Neural progenitor cell (in vitro differentiated cells): ENCODE data around the gene CTAG2. TPM values are rescaled to one million over a fixed set of nuclear protein-coding genes. Genes with fewer than 3 reads are reported as not detected.

ENCODE experiments used
- DNase-seq: peaks from one replicate; pipeline ENCODE4 v3.0.0-alpha.2; 2016; ENCODE audit warnings: low spot score
- H2AFZ ChIP-seq: fragments of 200-600 bp; sonication (generic); replicated peaks from 2 replicates; pipeline ENCODE4 v1.6.1; 2016; ENCODE audit warnings: antibody characterized with exemption
- H3F3A ChIP-seq: fragments of 200-600 bp; sonication (generic); 2 replicates; pipeline ENCODE4 v1.6.1; 2016; ENCODE audit warnings: antibody characterized with exemption, low read depth
- H3K27ac ChIP-seq: fragments of 200-600 bp; sonication (generic); 2 replicates; pipeline ENCODE4 v1.5.1; 2016; ENCODE audit warnings: mild to moderate bottlenecking
- H3K27me3 ChIP-seq: fragments of 200-600 bp; sonication (generic); 2 replicates; pipeline ENCODE4 v1.6.1; 2016; ENCODE audit warnings: mild to moderate bottlenecking, moderate library complexity
- H3K36me3 ChIP-seq: fragments of 200-600 bp; sonication (generic); 2 replicates; pipeline ENCODE4 v1.5.1; 2016
- H3K4me1 ChIP-seq: fragments of 200-600 bp; sonication (generic); 2 replicates; pipeline ENCODE4 v1.6.1; 2016; ENCODE audit warnings: mixed run types
- H3K4me2 ChIP-seq: fragments of 200-600 bp; sonication (generic); 2 replicates; pipeline ENCODE4 v1.6.1; 2016
- H3K4me3 ChIP-seq: fragments of 200-600 bp; sonication (generic); 2 replicates; pipeline ENCODE4 v1.5.1; 2016
- H3K79me2 ChIP-seq: fragments of 200-600 bp; sonication (generic); 2 replicates; pipeline ENCODE4 v1.6.1; 2016; ENCODE audit warnings: low read depth
- H3K9ac ChIP-seq: fragments of 200-600 bp; sonication (generic); 2 replicates; pipeline ENCODE4 v1.6.1; 2016
- H3K9me3 ChIP-seq: fragments of 200-600 bp; sonication (generic); 2 replicates; pipeline ENCODE4 v1.5.1; 2016; ENCODE audit warnings: low read depth
- H4K20me1 ChIP-seq: fragments of 200-600 bp; sonication (generic); 2 replicates; pipeline ENCODE4 v1.6.1; 2016; ENCODE audit warnings: low read depth
- H3K27ac Mint-ChIP-seq: 3 replicates; pipeline ENCODE4 v1.8.0; 2021; ENCODE audit warnings: mixed read lengths
- H3K27me3 Mint-ChIP-seq: 2 replicates; pipeline ENCODE4 v1.8.0; 2022; ENCODE audit warnings: low read depth, mild to moderate bottlenecking, inconsistent platforms, moderate library complexity, mixed read lengths; ENCODE audit not compliant: insufficient read depth
- H3K36me3 Mint-ChIP-seq: 3 replicates; pipeline ENCODE4 v1.8.0; 2021; ENCODE audit warnings: mixed read lengths
- H3K4me1 Mint-ChIP-seq: 3 replicates; pipeline ENCODE4 v1.8.0; 2021; ENCODE audit warnings: mixed read lengths
- H3K4me3 Mint-ChIP-seq: 3 replicates; pipeline ENCODE4 v1.8.0; 2021; ENCODE audit warnings: mild to moderate bottlenecking, moderate library complexity, mixed read lengths
- H3K9me3 Mint-ChIP-seq: 3 replicates; pipeline ENCODE4 v1.8.0; 2020; ENCODE audit warnings: mixed read lengths
- EZH2 ChIP-seq: fragments of 200-600 bp; sonication (generic); IDR thresholded peaks from 2 replicates; pipeline ENCODE4 v1.6.1; 2017; ENCODE audit warnings: antibody characterized with exemption, mild to moderate bottlenecking, moderate library complexity
- EZH2phosphoT487 ChIP-seq: fragments of 200-600 bp; sonication (generic); IDR thresholded peaks from 2 replicates; pipeline ENCODE4 v1.6.1; 2017; ENCODE audit warnings: antibody characterized with exemption
- total RNA-seq: library from RNA; depleted of rRNA; stranded (reverse); fragments of >200 nt; gene quantifications from 2 replicates; pipeline ENCODE4 v1.2.3, GENCODE V29; 2015; ENCODE audit warnings: low replicate concordance
- TF ChIP-seq, protein P1 (sequence below): fragments of 200-600 bp; sonication (generic); IDR thresholded peaks from 2 replicates; pipeline ENCODE4 v1.5.1; 2017; ENCODE audit warnings: antibody characterized with exemption, mild to moderate bottlenecking

Gene CTAG2
- total RNA-seq, 1 donor from 2014 or later: not detected

- Histone ChIP-seq H3K79me2 (no peaks in the 10 kb centered on the region), H3K27me3 (no peaks in the 10 kb centered on the region), H3K4me1 (no peaks in the 10 kb centered on the region), H3K9me3 (no peaks in the 10 kb centered on the region), H3K4me3 (no peak overlapping the region), H2AFZ (no peak overlapping the region), H3K27ac (no peak overlapping the region), H3K9ac (no peak overlapping the region), H3F3A (no peaks in the 10 kb centered on the region), H3K4me2 (no peak overlapping the region), H4K20me1 (no peaks in the 10 kb centered on the region), H3K36me3 (no peaks in the 10 kb centered on the region)
- Mint-ChIP-seq H3K36me3 (no peaks in the 10 kb centered on the region), H3K4me1 (no peaks in the 10 kb centered on the region), H3K27me3 (peaks cover 2% of the 10 kb centered on the region), H3K9me3 (peaks cover 22% of the 10 kb centered on the region), H3K27ac (no peak overlapping the region), H3K4me3 (no peak overlapping the region)
- TF ChIP-seq EZH2phosphoT487: no peak
- no peak for TF ChIP-seq EZH2
- TF ChIP-seq, protein P1, sequence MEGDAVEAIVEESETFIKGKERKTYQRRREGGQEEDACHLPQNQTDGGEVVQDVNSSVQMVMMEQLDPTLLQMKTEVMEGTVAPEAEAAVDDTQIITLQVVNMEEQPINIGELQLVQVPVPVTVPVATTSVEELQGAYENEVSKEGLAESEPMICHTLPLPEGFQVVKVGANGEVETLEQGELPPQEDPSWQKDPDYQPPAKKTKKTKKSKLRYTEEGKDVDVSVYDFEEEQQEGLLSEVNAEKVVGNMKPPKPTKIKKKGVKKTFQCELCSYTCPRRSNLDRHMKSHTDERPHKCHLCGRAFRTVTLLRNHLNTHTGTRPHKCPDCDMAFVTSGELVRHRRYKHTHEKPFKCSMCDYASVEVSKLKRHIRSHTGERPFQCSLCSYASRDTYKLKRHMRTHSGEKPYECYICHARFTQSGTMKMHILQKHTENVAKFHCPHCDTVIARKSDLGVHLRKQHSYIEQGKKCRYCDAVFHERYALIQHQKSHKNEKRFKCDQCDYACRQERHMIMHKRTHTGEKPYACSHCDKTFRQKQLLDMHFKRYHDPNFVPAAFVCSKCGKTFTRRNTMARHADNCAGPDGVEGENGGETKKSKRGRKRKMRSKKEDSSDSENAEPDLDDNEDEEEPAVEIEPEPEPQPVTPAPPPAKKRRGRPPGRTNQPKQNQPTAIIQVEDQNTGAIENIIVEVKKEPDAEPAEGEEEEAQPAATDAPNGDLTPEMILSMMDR: no peak
- DNase-seq: no peak
Measured at GRCh38 chrX:154607370-154607769, 46.0 kb downstream of the CTAG2 start.

- no peaks in the 10 kb centered on the region for H3K9me3 ChIP-seq
- no peak overlapping the region for H3K4me2 ChIP-seq
- no peaks in the 10 kb centered on the region for H3F3A ChIP-seq
- no peak overlapping the region for H3K9ac ChIP-seq
- H3K36me3 ChIP-seq: no peaks in the 10 kb centered on the region
- no peaks in the 10 kb centered on the region for H4K20me1 ChIP-seq
- H3K27me3 ChIP-seq: no peaks in the 10 kb centered on the region
- no peak overlapping the region for H3K4me3 ChIP-seq
- no peaks in the 10 kb centered on the region for H3K79me2 ChIP-seq
- no peak overlapping the region for H3K27ac ChIP-seq
- DNase-seq: no peak
- Mint-ChIP-seq H3K4me3 (no peak overlapping the region), H3K4me1 (no peaks in the 10 kb centered on the region), H3K9me3 (peaks cover 26% of the 10 kb centered on the region), H3K27me3 (peaks cover 2% of the 10 kb centered on the region), H3K36me3 (no peaks in the 10 kb centered on the region), H3K27ac (no peak overlapping the region)
- no peaks in the 10 kb centered on the region for H3K4me1 ChIP-seq
- no peak overlapping the region for H2AFZ ChIP-seq
- TF ChIP-seq, protein P1: no peak
Measured at GRCh38 chrX:154605566-154605965, 47.8 kb downstream of the CTAG2 start.

DNA sequence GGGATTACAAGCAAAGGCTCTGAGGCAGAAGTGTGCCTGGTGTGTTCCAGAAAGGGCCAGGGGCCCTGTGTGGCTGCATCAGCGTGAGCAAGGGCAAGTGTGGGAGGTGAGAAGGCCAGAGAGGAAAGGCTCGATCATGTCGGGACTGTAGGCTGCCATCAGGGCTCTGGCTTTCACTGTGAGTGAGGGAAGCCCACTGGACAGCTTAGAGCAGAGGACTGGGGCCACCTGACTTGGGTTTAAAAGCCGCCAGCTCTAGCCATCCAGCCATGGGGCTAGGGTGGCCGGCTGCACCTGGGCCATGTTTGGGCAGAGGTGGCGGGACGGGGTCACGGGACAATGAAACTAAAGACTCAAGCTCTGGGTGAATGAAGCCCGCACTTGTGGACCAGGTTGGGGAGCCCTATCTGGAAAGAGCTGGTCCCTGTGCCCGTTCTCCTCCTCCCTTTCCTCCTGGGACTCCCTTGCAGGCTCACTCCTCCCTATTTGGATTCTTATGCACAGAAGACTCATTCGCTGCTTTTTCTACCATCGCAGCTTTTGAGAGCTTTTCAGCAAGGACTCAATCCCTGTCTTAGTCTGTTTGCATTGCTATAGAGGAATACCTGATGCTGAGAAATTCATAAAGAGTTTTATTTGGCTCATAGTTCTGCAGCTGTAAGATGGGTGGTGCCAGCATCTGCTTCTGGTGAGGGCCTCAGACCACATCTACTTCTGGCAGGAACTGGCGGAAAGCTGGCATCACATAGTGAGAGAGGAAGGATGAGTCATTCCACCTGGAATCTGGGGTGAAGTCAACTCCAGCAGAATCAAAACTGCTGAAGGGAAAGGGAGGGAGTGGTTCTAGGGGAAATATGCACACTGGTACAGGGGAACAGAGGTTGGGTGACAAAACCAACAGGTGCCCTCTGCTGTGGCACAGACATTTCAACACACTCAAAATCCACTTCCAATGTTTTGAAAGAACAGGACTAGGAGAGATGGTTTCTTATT, 49.6 kb downstream of the CTAG2 start:
- no peaks in the 10 kb centered on the region for H3K36me3 Mint-ChIP-seq
- no peak for TF ChIP-seq EZH2
- TF ChIP-seq, protein P1: no peak
- no peak for TF ChIP-seq EZH2phosphoT487
- H3K4me1 Mint-ChIP-seq: no peaks in the 10 kb centered on the region
- Histone ChIP-seq H3K79me2 (no peaks in the 10 kb centered on the region), H3K27me3 (no peaks in the 10 kb centered on the region), H3K27ac (no peak overlapping the region), H3K4me3 (no peak overlapping the region), H3K9ac (no peak overlapping the region), H3K4me1 (no peaks in the 10 kb centered on the region), H3F3A (no peaks in the 10 kb centered on the region), H2AFZ (no peak overlapping the region), H3K36me3 (no peaks in the 10 kb centered on the region), H4K20me1 (no peaks in the 10 kb centered on the region), H3K9me3 (no peaks in the 10 kb centered on the region), H3K4me2 (no peak overlapping the region)
- H3K9me3 Mint-ChIP-seq: peaks cover 27% of the 10 kb centered on the region
- no peak overlapping the region for H3K27ac Mint-ChIP-seq
- no peak overlapping the region for H3K4me3 Mint-ChIP-seq
- H3K27me3 Mint-ChIP-seq: peaks cover 2% of the 10 kb centered on the region
- DNase-seq: no peak
